Right hindlimb (tissue), 1 donor: ENCODE results near the gene NCKAP5.

Experiments
- DNase-seq: peaks from one replicate; pipeline ENCODE4 v3.0.0-alpha.2; 2018

NCKAP5 gene

DNA sequence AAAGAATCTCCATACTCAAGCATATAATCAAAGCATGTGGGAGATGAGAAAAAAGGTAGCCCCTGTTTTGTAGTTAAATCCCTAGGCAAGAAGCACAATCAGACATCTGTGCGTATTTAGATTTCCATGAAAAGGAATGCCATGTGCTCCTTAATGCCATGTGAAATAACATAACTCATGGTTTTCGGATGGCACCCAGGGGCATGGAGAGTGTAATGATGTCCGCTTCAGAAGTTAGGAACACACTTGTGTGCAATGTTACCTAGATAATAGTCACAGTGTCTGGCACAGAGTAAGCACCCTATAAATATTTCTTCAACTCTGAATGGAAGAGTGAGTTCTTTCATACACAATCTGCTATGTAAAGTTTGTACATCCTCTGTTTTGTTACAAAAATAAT lies 197.0 kb downstream of the NCKAP5 start:
- no peak for DNase-seq

DNA sequence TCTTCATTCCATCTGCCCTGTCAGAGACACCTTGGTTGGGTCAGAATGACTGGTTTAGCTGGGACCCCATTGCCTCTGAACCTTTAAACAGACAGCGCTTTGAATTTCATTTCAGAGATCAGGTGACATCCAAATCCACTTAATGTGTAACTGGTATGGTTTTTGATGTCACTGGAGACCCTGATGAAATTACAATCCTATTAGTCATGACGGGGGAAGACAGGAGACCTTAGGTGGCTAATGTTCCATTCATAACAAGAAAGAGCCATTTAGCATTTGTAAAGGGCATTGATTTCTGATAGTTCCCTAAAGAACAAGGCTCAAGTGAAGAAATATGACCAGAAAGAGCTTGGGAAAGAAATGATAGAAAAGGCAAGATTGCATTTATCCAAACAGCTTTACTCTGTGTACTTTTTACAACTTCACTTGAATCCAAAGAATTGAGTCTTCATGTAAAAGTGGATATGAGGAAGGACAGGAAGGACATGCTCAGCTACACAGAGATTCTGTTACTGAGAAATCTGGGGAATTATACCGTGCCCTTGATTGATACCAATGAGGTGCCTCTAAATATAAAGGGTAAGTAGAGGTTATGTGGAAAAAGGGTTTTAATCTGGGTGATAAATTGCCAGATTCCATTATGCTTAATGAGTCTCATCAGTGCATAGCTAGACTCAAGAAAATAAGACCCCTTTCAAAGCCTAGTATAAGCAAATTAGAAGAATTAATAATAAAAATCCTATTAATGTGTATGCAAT lies 198.2 kb downstream of the NCKAP5 start:
- DNase-seq = no peak

GRCh38 chr2:133365117-133365516 lies 203.1 kb downstream of the NCKAP5 start:
- DNase-seq = no peak

GRCh38 chr2:133364636-133365035 lies 203.6 kb downstream of the NCKAP5 start:
- DNase-seq = no peak

DNA sequence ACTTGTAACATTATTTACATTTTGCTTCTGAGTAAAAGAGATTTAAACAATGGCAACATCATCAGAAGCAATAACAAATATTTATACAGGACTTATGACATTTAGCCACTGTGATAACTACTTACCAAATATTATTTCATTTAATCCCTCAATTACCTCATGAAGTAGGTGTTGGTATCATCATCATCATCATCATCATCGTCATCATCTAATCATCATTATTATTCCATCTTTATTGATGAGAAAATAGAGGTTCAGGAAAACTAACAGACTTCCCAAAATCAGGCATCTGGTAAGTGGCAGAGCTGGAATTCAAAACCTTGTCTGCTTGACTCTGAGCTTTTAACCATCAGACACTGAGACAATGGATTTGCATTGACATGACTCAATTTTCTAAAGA lies 204.4 kb downstream of the NCKAP5 start:
- no peak for DNase-seq

DNA sequence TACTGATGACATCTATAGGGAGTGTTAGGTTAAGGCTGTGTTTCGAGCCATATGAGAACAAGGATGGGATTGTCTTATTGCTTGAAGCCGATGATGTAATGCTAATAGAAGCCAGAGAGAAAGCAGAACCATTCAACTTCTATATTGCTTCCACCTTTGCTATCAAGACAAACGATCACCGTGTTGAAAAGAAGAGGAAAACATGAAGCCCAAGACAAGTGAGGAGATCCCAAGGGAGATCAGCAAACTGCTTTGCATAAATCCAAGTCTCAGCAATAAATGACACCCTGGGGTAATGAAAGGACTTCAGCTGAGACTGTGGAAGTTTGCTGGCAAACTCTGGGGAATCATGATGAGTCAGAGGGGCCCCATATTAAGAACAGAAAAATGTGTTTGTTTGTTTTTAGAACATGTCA lies 206.2 kb downstream of the NCKAP5 start:
- DNase-seq = peak; percentile 21

DNA sequence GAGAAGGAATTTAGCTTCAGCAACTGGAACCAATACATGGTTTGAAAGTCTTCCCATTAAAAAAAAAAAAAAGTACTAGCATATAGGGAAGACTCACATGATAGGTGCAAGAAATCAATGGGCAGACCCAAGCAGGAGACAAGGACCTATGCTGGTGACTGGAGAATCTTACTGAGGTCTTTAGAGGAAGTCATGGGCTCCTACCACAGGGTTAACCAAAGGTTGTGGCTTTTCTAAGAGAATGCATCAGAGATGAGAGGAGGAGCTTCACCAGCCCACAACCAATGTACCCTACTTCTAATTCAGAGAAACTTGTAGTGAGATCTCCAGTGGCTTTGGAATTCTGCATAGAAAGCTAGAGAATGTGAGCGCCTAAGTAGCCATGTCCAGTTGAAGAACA lies 207.4 kb downstream of the NCKAP5 start:
- no peak for DNase-seq

GRCh38 chr2:133360190-133360589 lies 208.1 kb downstream of the NCKAP5 start:
- no peak for DNase-seq

DNA sequence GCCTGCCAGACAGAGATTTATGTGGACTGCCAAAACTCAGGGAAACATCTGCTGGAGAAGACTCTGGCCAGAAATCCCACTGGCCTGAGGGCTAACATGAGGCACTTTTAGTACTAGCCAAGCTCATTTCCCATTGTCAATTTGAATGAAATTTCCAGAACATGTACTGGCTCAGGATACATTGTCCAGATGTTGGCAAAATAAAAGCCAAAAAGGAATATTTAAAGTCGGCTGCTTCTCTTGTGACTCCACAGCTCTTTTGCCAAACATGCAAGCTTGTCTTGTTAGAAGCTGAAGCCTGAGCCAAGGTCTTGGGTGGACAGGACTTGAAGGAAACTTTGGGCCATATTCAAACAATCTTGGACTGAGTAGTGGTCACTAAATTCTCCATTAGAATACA lies 215.5 kb downstream of the NCKAP5 start:
- peak; percentile 42 for DNase-seq

DNA sequence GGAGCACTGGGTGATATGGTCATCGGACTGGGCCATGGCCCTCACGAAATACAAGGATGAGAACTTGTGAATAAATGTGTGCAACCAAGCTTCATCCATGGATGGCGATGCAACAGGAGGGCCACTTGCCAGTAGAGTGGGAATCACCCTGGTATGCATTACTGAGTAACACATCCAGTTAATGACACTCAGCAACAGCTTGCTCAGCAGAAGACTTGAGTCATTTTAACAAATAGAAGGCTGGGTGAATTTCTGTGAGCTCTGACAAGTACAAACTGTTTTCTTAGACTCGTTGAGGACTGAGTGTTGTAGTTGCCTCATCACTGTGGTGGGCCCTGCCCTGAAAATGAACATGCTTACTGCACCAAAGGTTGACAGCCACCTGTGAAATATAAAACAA lies 221.6 kb downstream of the NCKAP5 start:
- no peak for DNase-seq

DNA sequence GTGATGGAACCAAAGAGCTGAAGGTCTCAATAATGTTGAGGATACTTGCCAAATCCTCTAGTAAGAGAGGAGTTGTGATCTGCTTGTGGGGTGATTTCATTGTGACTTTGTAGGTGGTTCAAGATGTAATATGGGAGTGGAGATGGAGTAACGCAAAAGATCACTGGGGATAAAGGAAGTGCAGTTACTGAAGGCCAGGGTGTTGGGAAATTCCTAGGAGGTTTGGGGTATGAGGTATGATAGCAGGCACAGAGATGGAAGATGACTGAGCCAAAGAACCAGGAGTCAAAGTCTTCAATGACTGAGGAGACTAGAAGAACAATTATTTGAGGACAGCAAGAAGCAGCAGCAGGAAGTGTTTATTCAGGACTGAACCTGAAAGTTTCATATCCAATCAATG lies 222.6 kb downstream of the NCKAP5 start:
- no peak for DNase-seq

DNA sequence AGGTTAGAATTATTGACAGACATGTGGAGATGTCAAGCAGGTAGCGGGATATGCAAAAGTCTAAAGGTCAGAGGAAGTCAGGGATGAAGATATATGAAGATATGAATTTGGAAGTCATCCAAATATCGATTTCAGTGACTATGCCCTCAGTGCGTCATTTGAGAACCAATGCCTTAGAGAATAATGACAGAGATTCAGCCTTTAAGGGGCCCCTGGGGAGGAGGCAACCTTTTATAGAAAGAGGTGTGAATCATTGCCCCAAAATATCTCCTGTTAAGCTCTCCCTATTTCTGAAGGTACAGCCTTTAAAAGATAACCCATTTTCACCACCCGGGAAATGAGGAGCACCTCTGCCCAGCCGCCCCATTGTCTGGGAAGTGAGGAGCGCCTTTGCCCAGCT lies 223.4 kb downstream of the NCKAP5 start:
- no peak for DNase-seq

DNA sequence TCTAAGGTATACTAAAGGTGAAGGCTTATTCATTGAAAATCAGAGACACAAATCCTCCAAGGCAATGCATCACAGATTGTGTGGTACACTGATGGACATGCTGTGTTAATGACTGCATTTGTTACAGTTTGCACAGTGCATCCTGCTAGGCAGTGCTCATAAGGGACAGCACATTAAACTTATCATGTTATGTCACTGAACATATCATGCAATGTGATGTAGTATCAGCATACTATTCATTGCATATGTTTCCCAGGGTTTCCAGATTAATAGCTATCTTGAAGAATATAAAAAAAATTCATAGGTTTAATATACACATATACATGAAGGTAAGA lies 225.3 kb downstream of the NCKAP5 start:
- DNase-seq = no peak

DNA sequence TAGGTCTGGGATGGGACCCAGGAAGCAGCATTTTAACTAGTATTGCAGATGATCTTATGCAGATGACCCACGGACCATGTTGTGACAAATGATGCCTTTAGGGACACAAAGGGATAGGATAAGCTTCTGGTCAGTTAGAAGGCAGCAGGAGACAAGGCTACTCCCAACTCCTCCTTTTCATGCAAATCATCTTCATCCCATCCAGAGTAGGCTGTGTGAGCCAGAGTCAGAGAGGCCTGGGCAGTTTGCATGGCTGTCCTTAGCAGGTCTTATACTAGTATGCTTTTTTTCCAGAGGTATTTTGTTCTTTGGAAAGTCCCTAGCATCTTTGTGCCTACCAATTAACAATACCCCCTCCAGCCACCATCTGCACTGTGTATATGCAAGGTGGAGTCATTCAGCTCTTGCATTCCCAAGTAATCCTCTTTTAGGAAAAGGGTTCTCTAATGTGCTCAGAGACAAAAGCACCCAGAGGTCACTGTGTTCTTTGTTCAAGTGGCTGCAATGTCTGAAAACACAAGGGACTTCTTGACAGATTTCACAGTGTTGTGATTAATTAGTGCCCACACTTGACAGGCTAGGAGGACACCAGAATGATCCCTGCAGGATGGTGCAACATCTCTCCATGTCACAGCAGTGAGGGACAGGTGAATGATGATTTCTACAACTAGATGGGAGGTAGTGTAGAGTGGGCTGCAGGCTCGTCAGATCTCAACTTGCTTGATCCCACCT lies 225.8 kb downstream of the NCKAP5 start:
- DNase-seq = no peak

DNA sequence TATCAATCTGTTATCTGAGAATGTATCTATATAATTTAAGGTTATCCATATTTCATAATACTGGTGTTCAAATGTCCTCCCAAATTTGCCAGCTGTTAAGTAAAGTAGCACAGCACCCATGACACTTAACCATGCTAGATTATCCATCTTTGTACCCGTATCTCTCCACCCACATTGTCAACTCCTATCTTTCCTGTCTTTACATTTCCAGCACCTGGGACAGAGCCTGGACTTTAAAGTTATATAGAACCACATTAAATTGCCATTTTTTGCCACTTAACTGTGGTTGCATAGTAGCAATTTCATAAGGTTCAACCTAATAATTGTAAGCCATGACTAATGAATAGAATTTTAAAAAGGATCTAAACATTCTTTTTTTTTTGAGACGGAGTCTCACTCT lies 226.7 kb downstream of the NCKAP5 start:
- no peak for DNase-seq

DNA sequence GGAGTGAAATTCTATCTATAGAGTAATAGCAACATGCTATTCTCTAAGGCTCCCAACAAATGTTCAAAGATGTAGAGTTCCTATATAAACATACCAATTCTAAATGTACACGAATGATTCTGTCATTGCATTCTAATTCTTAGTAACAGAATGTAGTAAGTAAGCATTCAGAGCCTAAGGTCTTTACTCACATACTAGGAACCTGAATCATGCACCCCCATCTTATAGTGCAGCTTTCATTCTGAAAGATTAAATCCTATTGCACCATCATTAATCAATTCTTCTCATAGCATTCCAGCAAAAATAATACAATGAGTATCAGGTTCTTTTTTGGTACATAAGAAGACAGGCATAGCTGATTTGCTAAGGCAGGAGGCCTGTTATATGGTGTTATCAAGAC lies 230.0 kb downstream of the NCKAP5 start:
- no peak for DNase-seq

GRCh38 chr2:133334923-133335322 lies 233.3 kb downstream of the NCKAP5 start:
- no peak for DNase-seq

- no peak for DNase-seq
Measured at GRCh38 chr2:133333181-133333580, 235.1 kb downstream of the NCKAP5 start.

- DNase-seq = no peak
Measured at GRCh38 chr2:133331436-133331835, 236.8 kb downstream of the NCKAP5 start.

DNA sequence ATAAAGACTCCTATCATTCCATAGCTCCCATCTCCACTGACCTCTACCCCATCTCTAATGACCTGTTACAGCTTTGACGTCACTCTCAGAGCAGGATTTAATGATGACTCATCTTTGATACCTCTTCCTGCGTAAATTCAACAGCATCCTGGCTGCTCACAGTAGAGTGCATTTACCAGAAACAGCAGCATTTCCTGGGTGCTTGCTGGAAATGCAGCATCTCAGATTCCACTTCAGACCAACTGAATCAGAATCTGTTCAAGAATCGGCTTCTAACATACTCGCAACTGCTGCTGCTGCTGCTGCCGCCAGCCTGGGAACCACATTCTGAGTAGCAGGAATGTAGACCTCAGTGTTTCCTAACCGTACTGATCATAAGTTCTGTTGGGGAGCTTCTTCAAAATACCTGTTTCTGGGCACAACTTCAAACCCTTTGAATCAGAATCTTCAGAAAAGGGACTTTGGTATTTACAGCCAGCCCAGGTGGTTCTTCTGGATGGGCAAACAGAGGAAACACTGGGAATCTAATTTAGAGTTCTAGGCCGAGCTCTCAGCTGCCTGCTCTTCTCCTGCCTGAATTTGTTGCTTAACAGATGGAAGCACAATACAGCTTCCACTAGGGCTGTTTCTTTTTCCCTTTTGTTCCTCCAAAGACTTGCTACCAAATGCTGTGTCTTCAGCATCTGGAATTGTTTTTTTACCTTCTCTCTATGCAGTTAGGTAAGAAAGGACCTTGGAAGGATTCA lies 241.4 kb downstream of the NCKAP5 start:
- no peak for DNase-seq

- peak; percentile 41 for DNase-seq
Measured at GRCh38 chr2:133324150-133324561, 244.1 kb downstream of the NCKAP5 start.

DNA sequence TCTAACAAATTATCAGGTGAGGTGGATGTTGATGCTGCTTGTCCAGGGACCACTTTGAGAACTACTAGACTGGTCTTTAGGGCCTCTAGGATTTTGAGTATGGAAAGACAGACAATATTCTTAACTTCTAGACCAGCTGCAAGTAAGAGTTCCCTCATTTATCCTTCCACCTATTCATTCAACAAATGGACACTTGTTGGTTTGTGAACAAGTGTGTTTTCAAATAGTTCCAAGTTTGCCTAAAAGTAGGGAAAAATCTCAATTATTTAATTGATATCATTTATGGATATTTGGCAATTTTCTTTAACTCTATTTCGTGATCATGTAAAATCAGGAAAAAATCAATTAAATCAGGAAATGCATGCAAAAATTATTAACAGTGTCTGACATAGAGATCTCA lies 245.4 kb downstream of the NCKAP5 start:
- DNase-seq = no peak

DNA sequence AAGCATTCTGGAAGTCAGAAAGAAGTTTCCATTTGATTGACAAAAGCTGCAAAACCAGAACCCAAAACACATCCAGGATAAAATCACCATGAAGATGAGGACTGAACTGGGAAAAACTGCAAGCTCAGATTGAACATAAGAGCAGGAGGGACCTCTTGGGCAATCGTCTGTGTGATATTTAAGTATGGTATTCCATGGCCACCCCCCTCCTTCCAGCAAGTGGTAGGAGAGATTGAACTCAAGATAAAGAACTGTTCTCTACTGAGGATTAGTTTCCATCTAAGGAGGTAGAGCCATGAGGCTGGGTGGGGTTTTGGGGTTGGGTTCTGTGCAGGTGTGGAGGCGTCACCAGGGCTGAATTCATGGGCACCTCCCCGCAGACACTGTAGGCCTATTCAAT lies 251.1 kb downstream of the NCKAP5 start:
- DNase-seq = no peak

- no peak for DNase-seq
Measured at GRCh38 chr2:133316557-133316956, 251.7 kb downstream of the NCKAP5 start.
